BJ (cell line): ENCODE measurements around the gene ZC3H13. TPM values are rescaled to one million over a fixed set of nuclear protein-coding genes. Genes with fewer than 3 reads are reported as not detected.

ENCODE experiments used
- CTCF ChIA-PET: fragments of 350-600 bp; formaldehyde crosslinking; extraction: SDS; loops from one replicate; lab custom pipeline; 2021; ENCODE audit warnings: antibody characterized with exemption, inconsistent platforms; lab: Yijun Ruan, JAX
- POLR2A ChIA-PET: fragments of 300-600 bp; sonication (Branson Sonifier 250); formaldehyde crosslinking; extraction: SDS; loops from one replicate; lab custom pipeline; 2021; ENCODE audit warnings: antibody characterized with exemption; lab: Charles Lee
- DNase-seq: peaks from one replicate; pipeline ENCODE4 v3.0.0-alpha.2; 2011; ENCODE audit warnings: low read depth
- H3K27me3 ChIP-seq: 2 replicates; pipeline ENCODE4 v1.6.0; 2011; ENCODE audit warnings: low read length; ENCODE audit not compliant: control insufficient read depth, insufficient read depth
- H3K36me3 ChIP-seq: 2 replicates; pipeline ENCODE4 v1.5.1; 2011; ENCODE audit warnings: low read length; ENCODE audit not compliant: control insufficient read depth, insufficient read depth
- H3K4me3 ChIP-seq: 2 replicates; pipeline ENCODE4 v1.5.1; 2011; ENCODE audit warnings: low read depth, mild to moderate bottlenecking, control low read depth, low read length
- CTCF ChIP-seq: IDR thresholded peaks from 2 replicates; pipeline ENCODE4 v1.5.1; 2011; ENCODE audit warnings: low read depth, mild to moderate bottlenecking, control low read depth, inconsistent platforms, low read length, moderate library complexity; ENCODE audit not compliant: insufficient read depth
- polyA plus RNA-seq: library from polyadenylated mRNA; depleted of rRNA; stranded (reverse); fragments of >200 nt; gene quantifications from 2 replicates; pipeline ENCODE4 v1.2.3, GENCODE V29; 2011

Gene ZC3H13
- polyA plus RNA-seq, 1 experiment = 1.9 TPM

GRCh38 chr13:46053162-46054012 is 841 bp upstream of the ZC3H13 start:
- Histone ChIP-seq H3K36me3 (no peaks in the 10 kb centered on the region), H3K27me3 (no peaks in the 10 kb centered on the region), H3K4me3 (peak overlapping the region; percentile 87)
- TF ChIP-seq CTCF = no peak
- CTCF ChIA-PET = interaction anchor here (1.2 kb wide), 1 partner anchor 20 kb away, joined by 3 read pairs; no protein-coding TSS in a partner anchor
- DNase-seq = no peak
- POLR2A ChIA-PET = interaction anchor here (0.6 to 0.7 kb wide), 2 partner anchors 15 to 22 kb away, joined by 3 to 4 read pairs; no protein-coding TSS in a partner anchor

GRCh38 chr13:46051968-46052318 is 603 bp downstream of the ZC3H13 start:
- no peak for DNase-seq
- H3K36me3 ChIP-seq = no peaks in the 10 kb centered on the region
- peak overlapping the region; percentile 87 for H3K4me3 ChIP-seq
- ChIA-PET POLR2A (no interaction called here), CTCF (interaction anchor here (1.2 kb wide), 1 partner anchor 19 kb away, joined by 3 read pairs; no protein-coding TSS in a partner anchor)
- no peaks in the 10 kb centered on the region for H3K27me3 ChIP-seq
- TF ChIP-seq CTCF = no peak

- no peak for TF ChIP-seq CTCF
- Histone ChIP-seq H3K27me3 (no peaks in the 10 kb centered on the region), H3K4me3 (no peak overlapping the region; the same call in 1 of the 2 replicates), H3K36me3 (no peaks in the 10 kb centered on the region)
- ChIA-PET POLR2A (interaction anchor here (0.6 kb wide), 1 partner anchor 15 kb away, joined by 3 read pairs; no protein-coding TSS in a partner anchor), CTCF (no interaction called here)
- no peak for DNase-seq
Measured at GRCh38 chr13:46050771-46051170, 1.8 kb downstream of the ZC3H13 start.

- H3K36me3 ChIP-seq = no peaks in the 10 kb centered on the region
- H3K4me3 ChIP-seq = no peak overlapping the region
- POLR2A ChIA-PET = no interaction called here
- H3K27me3 ChIP-seq = no peaks in the 10 kb centered on the region
- DNase-seq = no peak
- CTCF ChIA-PET = interaction anchor here (0.6 kb wide), 1 partner anchor 1374 kb away, joined by 4 read pairs; no protein-coding TSS in a partner anchor
- TF ChIP-seq CTCF = no peak
Measured at GRCh38 chr13:46045424-46045823, 7.1 kb downstream of the ZC3H13 start.

- ChIA-PET POLR2A (no interaction called here), CTCF (no interaction called here)
- no peak overlapping the region for H3K4me3 ChIP-seq
- no peak for DNase-seq
- H3K27me3 ChIP-seq = no peaks in the 10 kb centered on the region
- TF ChIP-seq CTCF = no peak
- no peaks in the 10 kb centered on the region for H3K36me3 ChIP-seq
Measured at GRCh38 chr13:46043647-46044046, 8.9 kb downstream of the ZC3H13 start.
